ENCODE results near the gene ECHS1.
"Not testable (repeated sequence)": the region's sequence is repeated elsewhere in the genome, so short reads cannot be mapped to it uniquely, and the experiment has no call there.

Gene ECHS1

GRCh38 chr10:133377025-133377817 is 4.1 kb upstream of the ECHS1 start:
- no peak for DNase-seq

- not testable (repeated sequence) for DNase-seq
Observed at GRCh38 chr10:133376183-133376582, 3.0 kb upstream of the ECHS1 start.

DNA sequence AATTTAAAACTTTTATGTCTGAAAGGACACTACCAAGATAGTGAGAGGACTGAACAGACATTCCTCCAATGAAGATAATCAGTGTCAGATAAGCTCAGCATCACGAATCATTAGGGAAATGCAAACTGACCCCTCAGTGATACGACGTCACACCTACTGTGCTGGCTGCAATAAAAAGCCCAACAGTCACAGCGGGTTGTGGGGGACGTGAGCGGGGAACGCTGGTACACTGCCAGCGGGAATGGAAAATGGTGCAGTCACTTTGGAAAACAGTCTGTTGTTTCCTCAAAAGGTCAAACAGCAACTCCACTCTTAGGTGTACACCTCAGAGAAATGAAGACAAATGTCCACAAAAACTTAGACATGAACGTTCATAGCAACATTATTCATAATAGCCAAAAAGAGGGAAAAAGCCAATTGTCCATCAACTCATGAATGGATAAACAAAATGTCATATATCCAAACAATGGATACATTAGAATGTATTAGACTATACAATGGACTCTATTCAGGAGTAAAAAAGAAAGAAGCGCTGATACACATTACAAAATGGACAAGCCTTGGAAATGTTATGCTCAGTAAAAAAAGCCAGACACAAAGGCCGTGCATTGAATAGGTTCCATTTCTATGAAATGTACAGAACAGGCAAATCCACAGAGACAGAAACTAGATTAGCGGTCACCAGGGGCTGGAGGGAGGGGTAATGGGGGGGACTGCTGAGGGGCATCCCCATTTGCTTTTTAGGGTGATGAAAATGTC is 2.4 kb upstream of the ECHS1 start:
- DNase-seq = no peak

- DNase-seq = no peak
Observed at GRCh38 chr10:133372507-133372906, 647 bp downstream of the ECHS1 start.

GRCh38 chr10:133370030-133370786 is 2.9 kb downstream of the ECHS1 start:
- no peak for DNase-seq

DNA sequence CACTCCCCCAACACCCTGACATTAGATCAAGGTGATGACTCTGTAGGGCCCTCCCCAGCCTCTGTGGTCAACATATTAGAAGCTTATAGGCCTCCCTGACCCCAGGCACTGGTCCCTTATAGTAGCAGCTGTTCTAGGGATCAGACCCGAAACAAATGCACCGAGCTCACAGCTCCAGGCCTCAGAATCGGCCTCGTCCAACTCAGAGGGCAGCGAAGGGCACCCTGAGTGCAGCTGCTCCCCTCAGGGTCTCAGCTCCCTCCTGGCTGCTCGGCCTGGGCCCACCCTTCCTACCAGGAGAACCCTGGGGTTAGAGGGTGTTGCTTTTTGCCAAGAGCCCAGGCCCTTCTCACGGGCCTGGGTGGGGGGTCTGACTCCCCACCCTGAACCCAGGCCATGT is 5.0 kb downstream of the ECHS1 start:
- no peak for DNase-seq

DNA sequence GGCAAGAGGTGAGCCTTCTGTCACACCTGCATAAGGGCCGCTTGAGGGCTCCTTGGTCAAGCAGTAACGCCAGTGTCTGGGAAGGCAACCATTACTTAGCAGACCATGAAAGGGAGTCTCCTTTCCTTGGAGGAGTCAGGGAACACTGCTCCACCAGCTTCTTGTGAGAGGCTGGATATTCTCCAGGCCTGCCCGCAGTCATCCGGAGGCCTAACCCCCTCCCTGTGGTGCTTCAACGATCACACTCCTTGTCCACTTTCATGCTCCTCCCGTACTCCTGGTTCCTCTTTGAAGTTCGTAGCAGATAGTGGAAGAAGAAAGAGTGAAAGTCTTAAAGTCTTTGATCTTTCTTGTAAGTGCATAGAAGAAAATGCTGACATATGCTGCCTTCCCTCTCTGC is 5.7 kb downstream of the ECHS1 start:
- not testable (repeated sequence) for DNase-seq

GRCh38 chr10:133366751-133367150 is 6.4 kb downstream of the ECHS1 start:
- DNase-seq = no peak

GRCh38 chr10:133366130-133366478 is 7.0 kb downstream of the ECHS1 start:
- DNase-seq = no peak

GRCh38 chr10:133365461-133366129 is 7.6 kb downstream of the ECHS1 start:
- DNase-seq = no peak

- no peak for DNase-seq
Observed at GRCh38 chr10:133364645-133365431, 8.3 kb downstream of the ECHS1 start.

- DNase-seq = no peak
Observed at GRCh38 chr10:133362846-133363245, 10.3 kb downstream of the ECHS1 start.

DNA sequence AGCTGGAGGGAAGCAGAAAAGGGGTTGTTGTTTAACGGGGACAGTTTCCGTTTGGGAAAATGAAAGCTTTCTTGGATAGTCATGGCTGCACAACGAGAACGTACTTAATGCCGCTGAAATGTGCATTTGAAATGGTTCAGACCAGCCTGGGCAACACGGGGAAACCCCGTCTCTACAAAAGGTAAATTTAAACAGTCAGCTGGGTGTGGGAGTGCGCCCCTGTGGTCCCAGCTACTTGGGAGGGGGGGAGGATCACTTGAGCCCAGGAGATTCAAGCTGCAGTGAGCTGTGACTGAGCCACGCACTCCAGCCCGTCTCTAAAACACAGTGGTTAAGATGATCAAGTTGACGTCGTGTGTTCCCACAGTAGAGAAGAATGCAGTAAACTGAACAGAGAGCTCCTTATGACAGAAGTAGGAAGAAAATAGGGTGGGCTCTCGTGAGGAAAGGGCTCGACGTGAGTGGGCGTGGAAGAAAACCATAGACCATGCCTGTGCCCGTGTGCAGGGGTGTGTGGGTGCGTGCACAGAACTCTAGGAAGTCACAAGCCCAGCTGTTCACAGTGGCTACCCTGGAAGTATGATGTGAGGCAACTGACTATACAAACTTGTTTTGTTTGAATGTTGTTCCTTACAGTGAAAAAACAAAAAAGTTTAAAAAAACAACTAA is 11.2 kb downstream of the ECHS1 start:
- no peak for DNase-seq

- no peak for DNase-seq
Observed at GRCh38 chr10:133361227-133361626, 11.9 kb downstream of the ECHS1 start.

DNA sequence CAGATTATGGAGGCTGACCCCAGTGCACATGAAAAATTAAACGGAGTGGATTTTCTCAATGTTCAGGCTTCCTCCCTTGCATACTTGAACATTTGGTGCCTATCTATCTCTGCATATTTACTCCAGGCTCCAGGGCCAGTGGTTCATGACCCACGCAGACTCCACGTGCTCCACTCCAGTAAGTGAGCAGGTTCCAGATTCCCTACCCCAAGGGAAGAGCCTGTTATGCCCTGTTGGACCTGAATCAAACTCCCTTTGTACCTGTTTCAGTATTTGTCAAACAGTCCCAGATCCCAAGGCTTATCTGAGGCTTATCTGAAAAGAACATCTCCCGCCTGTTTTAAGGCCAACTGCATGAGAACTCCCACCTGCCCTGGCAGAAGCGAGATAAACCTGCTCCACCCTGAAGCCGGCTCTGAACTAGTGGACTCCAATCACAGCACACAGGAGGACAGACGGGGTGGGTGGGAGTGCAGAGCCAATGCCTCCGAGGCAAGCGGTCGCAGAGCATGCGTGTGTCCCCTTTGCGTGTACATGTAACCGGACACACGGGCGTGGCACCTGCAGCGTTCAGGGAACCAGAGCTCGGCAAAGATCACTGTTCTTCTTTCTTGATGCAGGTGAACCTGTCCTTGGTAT is 13.1 kb downstream of the ECHS1 start:
- DNase-seq = no peak

- no peak for DNase-seq
Observed at GRCh38 chr10:133359554-133359971, 13.6 kb downstream of the ECHS1 start.

- DNase-seq = no peak
Observed at GRCh38 chr10:133358925-133359310, 14.2 kb downstream of the ECHS1 start.

DNA sequence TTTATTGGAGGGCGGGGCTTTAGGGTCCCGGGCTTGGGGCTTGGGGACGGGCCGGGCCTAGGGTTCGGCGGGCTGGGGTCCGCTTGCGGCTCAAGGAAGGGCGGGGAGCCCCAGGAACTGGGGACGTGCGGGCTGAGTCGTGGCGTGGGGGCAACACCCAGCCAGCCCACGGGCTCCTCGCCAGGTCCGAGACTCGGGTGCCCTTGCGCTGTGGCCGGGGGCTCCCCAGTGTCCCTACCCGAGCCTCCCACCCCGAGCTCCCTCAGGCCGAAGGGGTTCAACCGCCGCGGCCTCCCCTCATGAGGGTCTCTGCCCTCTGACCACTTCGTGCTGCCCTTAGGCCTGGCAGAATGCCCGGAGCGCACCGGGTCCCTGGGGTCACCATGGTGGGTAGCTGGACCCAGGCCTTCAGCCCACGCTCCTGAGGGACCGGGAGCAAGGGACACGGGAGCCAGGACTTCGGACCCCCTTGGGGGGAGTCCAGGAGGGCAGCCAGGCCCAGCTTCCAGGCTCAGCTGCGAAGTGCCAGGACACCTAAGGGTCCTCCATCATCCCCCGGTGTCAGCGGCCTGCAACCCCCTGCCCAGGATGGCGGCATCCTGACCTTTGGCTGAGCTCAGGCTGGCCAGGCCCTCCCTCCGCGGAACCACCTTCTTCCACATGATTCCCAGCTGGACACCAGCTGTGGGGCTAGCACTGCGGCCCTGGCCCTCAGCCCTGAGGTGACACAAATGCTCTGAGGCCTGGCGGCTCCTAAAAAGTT is 14.8 kb downstream of the ECHS1 start:
- DNase-seq = no peak

GRCh38 chr10:133357285-133358161 is 15.6 kb downstream of the ECHS1 start, which contains the start of gene FUOM:
Gene FUOM, minus strand, starts transcription at chr10:133358019. Its CDS starts 12 bp downstream, at chr10:133358007.
- no peak for DNase-seq

Measured in NCI-H774 (cell line).